Measurements from ENCODE around the gene CDKN1A.

The CDKN1A gene

GRCh38 chr6:36734486-36735060 lies 56.1 kb downstream of the CDKN1A start:
- no peak for TF ChIP-seq CTCF (IDR thresholded peaks at IDR 0.05; ENCODE audit: borderline replicate concordance, control extremely low read depth, extremely low read depth, insufficient read depth, missing control alignments)
- DNase-seq (ENCODE audit: low spot score), result no peak
- in situ Hi-C loops (cut with MboI; ENCODE audit: low sequenced_read_pairs, unreplicated experiment), result no loop called here

- in situ Hi-C loops (cut with MboI; ENCODE audit: low sequenced_read_pairs, unreplicated experiment), result no loop called here
- no peak for TF ChIP-seq CTCF (IDR thresholded peaks at IDR 0.05; ENCODE audit: borderline replicate concordance, control extremely low read depth, extremely low read depth, insufficient read depth, missing control alignments)
- peak; percentile 63 for DNase-seq (ENCODE audit: low spot score)
These were observed 56.9 kb downstream of the CDKN1A start for GRCh38 chr6:36735110-36736071.

Measured in GM13976 (cell line).